GM21381 (cell line): ENCODE measurements around the gene VSTM2B.

Experiments
- ATAC-seq: cut with Tn5 transposase; IDR thresholded peaks from one replicate; pipeline ENCODE4 v1.9.1; 2021; ENCODE audit warnings: mild to moderate bottlenecking, moderate library complexity; ENCODE audit not compliant: unreplicated experiment

Gene VSTM2B

DNA sequence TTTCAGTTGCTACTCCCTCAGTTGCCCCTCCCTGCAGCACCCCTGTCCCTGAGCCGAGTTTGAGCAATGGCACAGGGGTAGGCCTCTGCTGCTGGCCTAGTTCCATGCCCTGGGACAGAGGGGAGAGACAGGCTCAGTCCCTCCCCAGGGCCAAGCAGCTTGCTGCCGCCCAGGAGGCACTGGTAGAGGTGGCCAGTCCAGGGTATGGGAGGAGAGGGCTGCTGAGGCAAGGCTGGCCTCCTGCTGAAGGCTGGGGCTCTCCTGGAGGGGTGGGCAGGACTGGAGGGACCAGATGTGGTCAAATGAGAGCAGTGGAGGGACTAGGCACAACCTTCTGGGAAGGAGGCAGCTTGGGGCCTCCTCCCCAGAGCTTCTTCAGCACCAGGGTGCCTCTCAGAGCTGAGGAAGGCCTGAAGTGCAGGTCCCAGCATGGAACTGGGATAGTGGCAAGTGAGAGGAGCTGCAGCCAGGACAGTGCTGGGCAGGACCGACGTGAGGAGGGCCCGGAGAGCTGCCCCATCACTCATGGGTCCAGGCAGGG is 29.8 kb upstream of the VSTM2B start:
- ATAC-seq, result no peak

DNA sequence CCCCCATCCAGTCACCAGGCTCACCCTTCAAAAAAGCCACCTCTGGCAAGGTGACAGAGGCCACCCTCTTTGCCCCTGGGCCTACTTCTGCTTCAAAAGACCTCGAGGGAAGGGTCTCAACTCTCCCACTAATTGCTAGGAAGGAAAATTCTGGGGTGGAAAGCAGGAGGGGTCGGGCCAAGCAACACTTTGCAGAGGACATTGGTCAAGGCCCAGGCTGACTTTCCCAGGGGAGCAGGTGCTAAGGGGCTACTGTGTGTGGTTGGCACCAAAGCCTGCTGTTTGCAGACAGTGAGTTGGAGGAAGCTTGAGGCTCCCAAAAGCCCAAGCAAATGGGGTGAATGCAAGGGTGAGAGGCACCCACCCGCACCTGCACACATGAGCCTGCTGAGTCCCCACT is 28.6 kb upstream of the VSTM2B start:
- ATAC-seq, result no peak

DNA sequence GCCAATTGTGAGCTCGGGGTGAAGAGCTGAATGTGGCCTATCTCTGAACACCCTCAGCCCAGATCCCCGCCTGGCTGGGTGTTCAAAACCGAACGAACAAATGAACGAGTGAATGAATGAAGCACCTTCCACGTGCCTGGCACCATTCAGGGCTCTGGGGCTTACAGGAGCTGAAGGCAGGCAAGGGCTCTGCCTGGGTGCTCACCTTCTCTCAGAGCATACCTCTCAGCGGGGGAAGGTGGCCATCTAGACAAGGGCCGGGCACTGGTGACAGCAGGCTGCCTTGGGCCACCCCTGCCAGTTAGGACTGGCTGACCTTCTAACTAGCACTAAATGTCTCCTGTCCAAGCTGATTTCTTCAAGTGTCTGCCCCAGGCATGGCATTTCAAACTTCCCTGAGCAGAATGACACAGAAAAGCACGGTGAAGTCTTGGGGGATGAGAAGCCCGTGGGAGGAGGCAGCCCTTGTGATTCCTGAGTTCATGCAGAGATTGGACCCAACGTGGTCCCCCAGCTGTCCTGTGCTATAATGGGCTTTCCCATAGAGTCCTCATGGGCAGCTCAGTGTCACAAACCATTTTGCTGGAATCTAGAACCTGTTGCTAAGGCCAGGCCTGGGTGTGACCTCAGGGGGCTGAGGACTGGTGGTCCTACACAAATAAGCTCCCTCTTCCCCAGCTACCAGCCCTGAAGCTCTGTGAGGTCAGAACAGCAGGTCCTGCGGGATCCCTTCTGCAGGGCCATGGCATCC is 27.9 kb upstream of the VSTM2B start:
- no peak for ATAC-seq

- no peak for ATAC-seq
Observed at GRCh38 chr19:29499261-29499920, 26.4 kb upstream of the VSTM2B start.

DNA sequence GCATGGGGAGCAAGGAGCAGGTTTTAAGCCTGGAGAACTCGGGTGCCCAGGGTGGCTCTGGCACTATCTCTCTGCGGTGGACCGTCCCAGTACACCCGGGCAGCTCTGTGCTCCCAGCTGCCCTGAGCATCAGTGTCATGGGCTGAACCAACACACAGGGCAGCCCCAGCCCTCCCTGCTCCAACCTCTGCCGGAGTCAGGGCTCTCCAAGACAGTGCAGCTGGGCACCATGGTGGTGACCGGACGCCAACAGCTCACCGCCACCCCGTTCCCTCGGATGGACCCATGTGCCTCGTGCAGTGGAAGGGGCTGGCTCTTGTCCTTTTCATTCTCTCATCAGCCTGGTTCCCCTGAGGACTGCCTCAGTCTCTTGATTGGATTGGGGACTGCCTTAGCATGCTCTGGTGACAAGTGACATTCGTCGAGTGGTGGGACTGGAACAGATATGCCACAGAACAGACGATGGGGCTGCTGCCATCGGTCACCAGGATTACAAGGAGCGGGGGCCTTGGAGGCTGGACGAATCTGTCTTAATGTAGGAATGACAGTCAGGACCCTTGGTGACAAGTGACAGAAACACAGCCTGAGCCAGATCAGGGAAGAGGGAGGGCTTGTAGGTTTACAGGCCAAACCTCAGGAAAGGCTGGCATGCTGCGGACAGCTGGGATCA is 25.7 kb upstream of the VSTM2B start:
- ATAC-seq, result no peak

GRCh38 chr19:29501816-29502580 is 23.8 kb upstream of the VSTM2B start:
- no peak for ATAC-seq

DNA sequence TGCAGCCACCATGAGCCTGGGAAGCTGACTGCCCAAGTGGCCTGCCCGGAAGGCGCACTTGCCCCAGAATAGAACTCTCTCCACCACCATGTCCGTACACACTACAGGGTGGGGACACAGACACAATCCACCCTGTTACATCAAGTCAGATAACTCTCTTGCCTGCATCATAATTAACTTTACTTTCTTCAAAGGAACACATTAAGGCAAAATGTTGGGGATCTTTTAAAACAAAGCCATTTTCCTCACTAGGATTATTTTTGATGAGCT is 23.3 kb upstream of the VSTM2B start:
- ATAC-seq, result no peak

DNA sequence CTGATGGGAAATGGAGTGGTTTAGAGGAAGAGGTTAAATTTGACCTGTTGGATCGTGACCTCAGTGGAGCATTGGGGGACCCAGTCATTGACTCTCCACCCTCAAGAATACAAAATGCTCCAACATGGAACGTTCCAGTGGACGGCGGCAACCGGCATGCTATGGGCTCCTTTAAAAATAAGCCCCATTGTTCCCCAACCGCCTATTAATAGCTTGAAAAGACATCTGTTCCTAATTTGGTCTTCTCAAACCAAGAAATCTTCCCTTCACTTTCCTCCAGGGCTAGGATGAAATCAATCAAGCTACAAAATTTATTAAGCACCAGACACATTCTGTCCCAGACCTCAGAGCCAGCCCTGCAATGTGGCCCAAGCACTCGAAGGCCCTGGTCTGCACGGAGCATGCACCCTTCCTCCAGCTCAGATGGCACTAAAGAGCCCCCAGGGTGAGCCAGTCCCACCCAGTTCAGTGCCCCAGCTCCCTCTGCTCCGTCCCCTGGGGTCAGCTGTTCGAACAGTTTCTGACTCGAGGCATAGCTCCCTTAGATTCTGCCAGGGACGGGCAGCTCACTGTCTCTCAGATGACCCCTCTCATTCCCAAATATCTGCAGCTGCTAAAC is 22.5 kb upstream of the VSTM2B start:
- no peak for ATAC-seq

GRCh38 chr19:29503785-29504184 is 22.0 kb upstream of the VSTM2B start:
- ATAC-seq, result no peak

GRCh38 chr19:29504454-29504853 is 21.3 kb upstream of the VSTM2B start:
- ATAC-seq, result no peak

DNA sequence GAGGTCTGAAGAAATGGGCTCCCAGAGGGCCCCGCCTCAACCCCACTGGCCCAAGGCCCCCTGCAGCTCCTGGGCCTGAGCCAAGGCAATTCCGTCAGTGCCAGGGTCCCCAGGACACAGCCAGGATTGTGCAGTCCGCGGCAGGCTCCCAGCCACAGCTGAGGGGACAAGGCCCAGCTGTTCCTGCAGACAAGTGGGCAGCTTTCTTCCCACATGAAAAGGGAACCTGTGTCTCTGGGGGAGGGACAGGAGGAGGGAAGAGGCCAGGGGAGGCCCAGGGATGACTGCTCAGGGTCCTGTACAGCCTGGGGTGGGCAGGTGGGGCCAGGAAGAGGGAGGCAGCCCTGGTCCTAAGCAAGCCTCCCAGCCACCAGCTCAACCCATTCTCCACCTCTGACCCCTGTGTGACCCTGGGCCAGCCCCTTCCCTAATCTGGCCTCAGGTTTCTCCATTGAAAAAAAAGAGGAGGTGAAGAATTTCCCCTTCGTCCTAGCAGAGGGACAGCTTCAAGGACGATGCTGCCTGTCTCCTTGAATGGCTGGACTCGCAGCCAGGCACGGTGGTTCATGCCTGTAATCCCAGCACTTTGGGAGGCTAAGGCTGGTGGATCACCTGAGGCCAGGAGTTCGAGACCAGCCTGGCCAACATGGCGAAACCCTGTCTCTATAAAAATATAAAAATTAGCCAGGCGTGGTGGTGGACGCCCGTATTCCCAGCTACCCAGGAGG is 20.5 kb upstream of the VSTM2B start:
- ATAC-seq, result no peak

GRCh38 chr19:29506619-29506911 is 19.2 kb upstream of the VSTM2B start:
- ATAC-seq, result no peak

DNA sequence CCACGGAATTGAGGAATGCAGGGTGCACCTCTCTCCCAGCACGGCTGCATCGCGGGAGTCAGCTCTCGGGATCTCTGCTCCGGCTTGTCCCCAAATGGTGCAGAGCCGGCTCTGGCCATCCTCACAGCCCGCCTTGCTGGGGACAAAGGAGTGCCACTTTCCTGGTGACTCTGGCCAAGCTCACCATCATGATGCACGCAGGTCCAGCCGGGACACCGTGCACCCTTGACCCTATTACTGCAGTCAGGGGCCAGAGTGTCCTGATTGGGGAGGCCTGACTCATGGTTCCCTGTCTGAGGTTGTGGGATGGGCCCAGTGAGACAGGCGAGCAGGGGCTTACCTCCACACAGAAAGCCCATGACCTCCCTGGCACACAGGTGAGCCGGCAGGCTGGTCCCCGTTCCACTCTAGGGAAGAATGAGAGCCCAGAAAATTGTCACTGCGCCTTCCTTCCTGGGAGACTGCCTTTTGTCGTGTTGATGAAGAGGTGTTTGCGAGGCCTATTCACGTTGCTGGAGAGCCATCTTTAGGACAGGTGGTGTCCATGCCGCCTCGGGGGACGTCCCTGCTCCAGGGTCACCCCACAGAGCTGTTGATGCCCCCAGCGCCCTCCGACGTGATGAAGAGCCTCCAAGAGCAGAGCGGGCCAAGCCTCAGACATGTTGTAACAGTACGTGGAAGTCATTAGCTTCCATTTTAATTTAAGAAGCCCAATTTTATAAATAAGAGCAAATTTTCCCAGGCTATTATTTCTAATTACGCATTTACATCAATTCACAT is 18.5 kb upstream of the VSTM2B start:
- no peak for ATAC-seq

DNA sequence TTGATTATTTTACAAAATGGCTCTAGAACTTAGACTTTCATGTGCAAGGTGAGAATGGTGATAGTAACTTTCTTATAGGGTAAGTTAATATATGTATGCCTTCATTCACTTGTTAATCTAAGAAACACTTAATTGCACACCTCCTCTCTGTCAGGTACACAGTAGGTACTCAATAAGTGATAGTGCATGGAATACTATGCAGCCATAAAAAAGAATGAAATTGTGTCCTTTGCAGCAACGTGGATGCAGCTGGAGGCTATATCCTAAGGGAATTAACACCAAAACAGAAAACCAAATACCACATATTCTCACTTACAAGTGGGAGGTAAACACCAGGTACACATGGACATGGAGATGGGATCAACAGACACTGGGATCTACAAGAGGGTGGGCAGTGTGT is 17.6 kb upstream of the VSTM2B start:
- ATAC-seq, result no peak

GRCh38 chr19:29509456-29509855 is 16.3 kb upstream of the VSTM2B start:
- ATAC-seq, result no peak

DNA sequence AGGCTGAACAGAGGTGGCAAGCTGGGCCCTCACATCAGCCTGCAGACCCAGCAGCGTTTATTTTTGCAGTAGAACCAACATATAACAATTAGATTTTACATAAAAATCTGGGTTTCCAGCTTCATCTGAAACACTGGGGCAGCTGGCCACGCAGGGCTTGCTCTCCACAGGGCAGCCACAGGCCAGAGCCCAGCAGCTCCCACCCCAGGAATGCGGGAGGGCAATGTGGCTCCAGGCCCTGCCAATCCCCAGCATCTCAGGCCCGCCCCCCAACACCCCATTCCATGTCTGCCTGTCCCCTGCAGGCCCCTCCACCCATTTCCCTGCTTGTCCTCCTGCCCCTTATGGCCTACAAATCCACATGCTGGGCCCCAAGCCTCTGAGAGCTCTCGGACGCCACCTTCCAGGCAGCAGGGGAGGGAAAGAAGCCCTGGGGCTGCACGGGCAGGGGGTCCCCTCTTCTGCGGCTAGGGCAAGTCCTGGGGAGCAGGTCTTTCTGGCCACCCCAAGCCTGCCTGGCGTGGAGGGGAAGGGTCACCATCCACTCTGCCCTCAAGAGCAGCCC is 15.0 kb upstream of the VSTM2B start:
- ATAC-seq, result no peak

DNA sequence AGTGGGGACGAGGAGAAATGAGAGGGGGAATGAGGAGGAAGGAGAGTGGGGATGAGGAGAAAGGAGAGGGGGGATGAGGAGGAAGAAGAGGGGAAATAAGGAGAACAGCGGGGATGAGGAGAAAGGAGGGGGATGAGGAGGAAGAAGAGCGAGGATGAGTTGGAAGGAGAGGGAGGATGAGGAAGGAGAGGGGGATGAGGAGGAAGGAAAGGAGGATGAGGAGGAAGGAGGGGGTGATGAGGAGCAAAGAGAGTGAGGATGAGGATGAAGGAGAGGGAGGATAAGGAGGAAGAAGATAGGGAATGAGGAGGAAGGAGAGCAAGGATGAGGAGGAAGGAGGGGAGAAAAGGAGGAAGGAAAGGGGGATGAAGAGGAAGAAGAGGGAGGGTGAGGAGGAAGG is 14.0 kb upstream of the VSTM2B start:
- ATAC-seq, result no peak

DNA sequence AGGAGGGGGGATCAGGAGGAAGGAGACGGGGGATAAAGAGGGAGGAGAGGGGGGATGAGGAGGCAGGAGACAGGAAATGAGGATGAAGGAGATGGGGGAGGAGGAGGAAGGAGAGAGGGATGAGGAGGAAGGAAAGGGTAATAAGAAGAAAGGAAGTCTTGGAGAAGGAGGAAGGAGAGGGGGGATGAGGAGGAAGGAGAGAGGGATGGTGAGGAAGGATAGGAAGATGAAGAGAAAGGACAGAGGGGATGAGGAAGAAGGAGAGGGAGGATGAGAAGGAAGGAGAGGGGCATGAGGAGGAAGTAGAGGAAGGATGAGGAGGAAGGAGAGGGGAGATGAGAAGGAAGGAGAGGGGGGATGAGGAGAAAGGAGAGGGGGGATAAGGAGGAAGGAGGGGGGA is 13.0 kb upstream of the VSTM2B start:
- no peak for ATAC-seq

GRCh38 chr19:29514525-29515232 is 11.1 kb upstream of the VSTM2B start:
- ATAC-seq, result no peak
